IPS-NIHi7 (cell line): ENCODE measurements around the gene CCL8.

Experiments used
- DNase-seq: peaks from one replicate; pipeline ENCODE4 v3.0.0; 2012; ENCODE audit warnings: mixed read lengths; ENCODE audit errors: extremely low spot score

The CCL8 gene

GRCh38 chr17:34367486-34368195, 48.4 kb downstream of the CCL8 start:
- DNase-seq, result no peak

GRCh38 chr17:34368196-34368945, 49.1 kb downstream of the CCL8 start:
- DNase-seq, result no peak

- DNase-seq, result no peak
These were observed 49.8 kb downstream of the CCL8 start for GRCh38 chr17:34368946-34369500.

- no peak for DNase-seq
These were observed 50.3 kb downstream of the CCL8 start for GRCh38 chr17:34369571-34369970.

- DNase-seq, result no peak
These were observed 51.3 kb downstream of the CCL8 start for GRCh38 chr17:34370376-34370996.

- no peak for DNase-seq
These were observed 51.8 kb downstream of the CCL8 start for GRCh38 chr17:34370997-34371395.
